Cardiac fibroblast (primary cell): ENCODE measurements around the gene AKAP13.

Source experiments
- DNase-seq, 2 donors: peaks; one replicate each; pipeline versions ENCODE4 v3.0.0 to v3.0.0-alpha.2; 2010; ENCODE audit warnings: low read depth in 2 of 2
- H3K4me3 ChIP-seq, 2 donors: replicated peaks in 1 of 2; 1 replicate in 1 of 2; 2 replicates in 1 of 2; pipeline ENCODE4 v1.5.1; 2011; ENCODE audit warnings: low read depth in 2 of 2, low read length in 2 of 2, mild to moderate bottlenecking in 2 of 2, moderate library complexity in 1 of 2
- CTCF ChIP-seq: IDR thresholded peaks from one replicate; pipeline ENCODE4 v1.5.1; 2011; ENCODE audit warnings: low read depth, mild to moderate bottlenecking, low read length, inconsistent platforms

AKAP13 gene

DNA sequence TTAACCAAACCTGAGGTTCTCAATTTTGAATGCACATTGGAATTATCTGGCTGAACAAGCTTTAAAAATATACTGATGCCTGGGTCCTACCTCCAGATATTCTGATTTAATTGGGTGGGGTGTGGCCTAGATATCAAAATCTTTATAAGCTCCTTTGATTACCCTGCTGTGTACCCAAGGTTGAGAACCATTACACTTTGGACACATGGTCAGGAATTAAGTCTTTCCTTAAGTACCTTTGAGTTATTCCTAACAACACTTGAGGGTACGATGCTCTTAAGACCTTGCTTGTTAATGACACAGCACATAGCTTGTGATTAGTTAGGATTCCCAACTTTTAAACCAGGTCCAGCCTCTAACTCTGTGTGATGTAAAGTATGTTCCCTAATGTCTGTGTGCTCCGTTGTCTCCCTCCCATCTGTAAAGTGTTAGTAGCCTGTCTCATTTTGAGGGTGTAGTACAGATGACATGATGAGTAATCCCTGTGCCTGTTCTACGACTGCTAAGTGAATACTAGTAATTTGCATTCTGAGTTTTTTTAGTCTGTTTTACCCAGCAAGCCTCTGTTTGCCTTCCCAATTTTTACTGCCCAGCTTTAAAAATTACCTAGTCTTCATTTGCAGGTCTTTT is 259.5 kb downstream of the AKAP13 start:
- TF ChIP-seq CTCF, result no peak
- peak; percentile 50 to 82 for DNase-seq
- no peak overlapping the region for H3K4me3 ChIP-seq

GRCh38 chr15:85642065-85642692 is 261.8 kb downstream of the AKAP13 start:
- no peak overlapping the region for H3K4me3 ChIP-seq
- DNase-seq, result no peak
- TF ChIP-seq CTCF, result no peak

- no peak for TF ChIP-seq CTCF
- no peak overlapping the region for H3K4me3 ChIP-seq
- DNase-seq, result peak; percentile 24 to 92
These were observed 262.3 kb downstream of the AKAP13 start for GRCh38 chr15:85642693-85643066.

DNA sequence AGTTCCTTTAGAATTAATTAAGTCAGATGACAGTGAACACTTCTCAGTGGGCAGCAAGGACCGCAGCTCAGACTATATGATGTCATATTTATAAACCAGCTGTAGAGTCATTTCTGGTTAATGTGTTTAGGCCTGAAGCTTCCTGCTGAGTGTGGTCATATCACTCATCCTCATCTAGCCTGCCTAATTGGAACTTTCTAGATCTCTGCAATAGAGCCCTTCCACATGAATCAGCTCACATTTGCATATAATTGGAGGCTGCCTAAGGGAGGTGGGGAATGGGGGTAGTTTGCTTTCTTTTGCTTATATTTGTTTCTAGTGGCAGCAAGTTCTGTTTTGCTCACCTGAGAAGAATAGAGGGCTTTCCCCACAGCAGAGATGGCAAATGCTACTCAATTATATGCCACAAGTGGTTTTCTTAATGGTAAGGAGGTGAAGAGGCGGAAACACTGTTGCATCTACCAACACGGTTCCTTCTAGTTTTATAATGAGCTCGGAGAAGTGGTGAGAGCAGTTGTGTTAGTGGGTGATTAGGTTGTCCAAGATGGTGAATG is 266.2 kb downstream of the AKAP13 start:
- no peak overlapping the region for H3K4me3 ChIP-seq
- TF ChIP-seq CTCF, result no peak
- DNase-seq, result peak in 1 of 2 donors; percentile 57

- no peak overlapping the region for H3K4me3 ChIP-seq
- DNase-seq, result peak; percentile 91 to 92
- TF ChIP-seq CTCF, result no peak
These were observed 269.0 kb downstream of the AKAP13 start for GRCh38 chr15:85649372-85649771.

GRCh38 chr15:85651548-85651947 is 271.1 kb downstream of the AKAP13 start:
- no peak overlapping the region for H3K4me3 ChIP-seq
- DNase-seq, result no peak
- TF ChIP-seq CTCF, result no peak
